Activated T-cell treated with anti-CD3 and anti-CD28 coated beads for 48 hours (primary cell): ENCODE data around the gene OR1L4.

Experiments
- DNase-seq: peaks from one replicate; pipeline ENCODE4 v3.0.0-alpha.2; 2020; ENCODE audit warnings: low read depth

OR1L4 gene, protein sequence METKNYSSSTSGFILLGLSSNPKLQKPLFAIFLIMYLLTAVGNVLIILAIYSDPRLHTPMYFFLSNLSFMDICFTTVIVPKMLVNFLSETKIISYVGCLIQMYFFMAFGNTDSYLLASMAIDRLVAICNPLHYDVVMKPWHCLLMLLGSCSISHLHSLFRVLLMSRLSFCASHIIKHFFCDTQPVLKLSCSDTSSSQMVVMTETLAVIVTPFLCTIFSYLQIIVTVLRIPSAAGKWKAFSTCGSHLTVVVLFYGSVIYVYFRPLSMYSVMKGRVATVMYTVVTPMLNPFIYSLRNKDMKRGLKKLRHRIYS

DNA sequence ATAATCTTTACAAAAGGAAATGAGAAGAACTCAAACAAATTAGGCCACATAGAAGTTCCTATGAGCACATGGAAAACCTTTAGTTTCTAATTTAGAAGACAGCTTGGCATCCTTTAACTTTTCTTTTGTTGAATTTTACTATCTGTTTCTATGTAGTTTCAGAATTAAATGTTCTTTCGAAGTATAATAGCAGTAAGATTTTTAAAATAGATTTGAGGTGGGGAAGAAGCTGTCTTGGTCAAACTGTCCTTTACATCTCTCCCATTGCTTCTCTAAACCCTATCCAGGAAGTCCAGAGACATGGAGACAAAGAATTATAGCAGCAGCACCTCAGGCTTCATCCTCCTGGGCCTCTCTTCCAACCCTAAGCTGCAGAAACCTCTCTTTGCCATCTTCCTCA, at the start of gene OR1L4:
OR1L4 (plus strand) TSS at position 301 of the 400 bp plus-strand sequence; CDS start at position 301, 0 bp downstream.
- no peak for DNase-seq

GRCh38 chr9:122684851-122685250, 38.9 kb upstream of the OR1L4 start:
- no peak for DNase-seq

- no peak for DNase-seq
These were observed 28.1 kb upstream of the OR1L4 start for GRCh38 chr9:122695696-122696095.

- no peak for DNase-seq
These were observed 5.8 kb upstream of the OR1L4 start for GRCh38 chr9:122718038-122718437.

DNA sequence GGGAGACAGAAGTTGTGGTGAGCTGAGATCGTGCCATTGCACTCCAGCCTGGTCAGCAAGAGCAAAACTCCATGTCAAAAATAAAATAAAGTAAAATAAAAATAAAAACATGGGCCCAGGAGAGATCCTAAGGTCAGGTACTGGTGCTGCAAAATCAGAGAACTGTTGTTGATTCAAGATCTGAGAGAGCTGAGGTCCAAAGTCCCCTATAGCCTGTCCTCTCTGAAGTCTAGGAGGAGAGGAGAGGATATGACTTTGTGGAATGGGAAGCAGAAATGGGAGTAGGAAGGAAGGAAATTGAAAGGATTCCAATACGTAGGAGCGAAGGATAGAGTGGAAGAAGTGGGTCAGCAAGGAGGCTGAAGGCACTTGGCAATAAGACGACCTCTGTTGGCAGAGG, 4.6 kb upstream of the OR1L4 start:
- no peak for DNase-seq

GRCh38 chr9:122742003-122742402, 18.2 kb downstream of the OR1L4 start, which contains the start of gene OR1L6:
Gene OR1L6, plus strand, starts transcription at chr9:122742303. Its CDS starts 7,545 bp downstream, at chr9:122749848.
- DNase-seq: no peak

DNA sequence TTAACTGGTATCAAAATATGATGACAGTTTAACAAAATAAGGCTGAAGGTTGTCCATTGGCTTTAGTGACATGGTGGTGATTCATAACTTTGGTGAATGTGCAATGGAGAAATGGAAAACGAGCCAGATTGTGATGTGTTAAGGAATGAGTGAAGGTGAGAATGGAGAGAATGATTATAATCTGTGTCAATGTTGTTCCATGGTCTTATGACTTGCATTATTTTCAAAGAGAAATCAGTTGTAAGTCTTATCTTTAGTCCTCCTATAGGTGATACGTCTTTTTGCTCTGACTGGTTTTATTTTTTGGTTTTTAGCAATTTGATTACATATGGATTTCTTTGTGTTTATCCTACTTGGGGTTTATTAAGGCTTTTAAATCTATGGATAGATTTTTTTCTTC, 31.0 kb downstream of the OR1L4 start:
- no peak for DNase-seq

DNA sequence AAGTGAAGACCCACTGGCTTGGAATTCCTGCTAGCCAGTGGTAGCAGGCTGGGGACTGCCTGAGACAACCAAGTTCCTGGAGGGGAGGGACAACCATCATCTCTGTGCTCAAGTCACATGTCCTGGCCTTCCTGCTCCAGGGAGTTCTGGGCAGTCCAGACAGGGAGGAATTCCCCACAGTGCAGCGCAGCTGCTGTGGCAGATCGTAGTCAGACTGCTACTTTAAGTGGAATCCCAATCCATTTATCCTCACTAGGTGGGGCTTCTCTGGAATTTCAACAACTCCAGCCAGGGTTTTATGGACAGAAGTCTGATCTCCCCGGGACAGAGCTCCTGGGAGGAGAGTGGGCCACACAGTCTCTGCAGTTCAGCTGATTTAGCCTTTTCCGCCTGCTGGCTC, 44.0 kb downstream of the OR1L4 start:
- DNase-seq: no peak
